ENCODE data around the gene TOGARAM2.

- TF ChIP-seq, protein P1, sequence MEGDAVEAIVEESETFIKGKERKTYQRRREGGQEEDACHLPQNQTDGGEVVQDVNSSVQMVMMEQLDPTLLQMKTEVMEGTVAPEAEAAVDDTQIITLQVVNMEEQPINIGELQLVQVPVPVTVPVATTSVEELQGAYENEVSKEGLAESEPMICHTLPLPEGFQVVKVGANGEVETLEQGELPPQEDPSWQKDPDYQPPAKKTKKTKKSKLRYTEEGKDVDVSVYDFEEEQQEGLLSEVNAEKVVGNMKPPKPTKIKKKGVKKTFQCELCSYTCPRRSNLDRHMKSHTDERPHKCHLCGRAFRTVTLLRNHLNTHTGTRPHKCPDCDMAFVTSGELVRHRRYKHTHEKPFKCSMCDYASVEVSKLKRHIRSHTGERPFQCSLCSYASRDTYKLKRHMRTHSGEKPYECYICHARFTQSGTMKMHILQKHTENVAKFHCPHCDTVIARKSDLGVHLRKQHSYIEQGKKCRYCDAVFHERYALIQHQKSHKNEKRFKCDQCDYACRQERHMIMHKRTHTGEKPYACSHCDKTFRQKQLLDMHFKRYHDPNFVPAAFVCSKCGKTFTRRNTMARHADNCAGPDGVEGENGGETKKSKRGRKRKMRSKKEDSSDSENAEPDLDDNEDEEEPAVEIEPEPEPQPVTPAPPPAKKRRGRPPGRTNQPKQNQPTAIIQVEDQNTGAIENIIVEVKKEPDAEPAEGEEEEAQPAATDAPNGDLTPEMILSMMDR (IDR thresholded peaks at IDR 0.05 in 2 of 3, conservative IDR thresholded peaks at IDR 0.05 in 1 of 3; ENCODE audit: control insufficient read depth in 2 of 3, extremely low read depth in 1 of 3, insufficient read depth in 1 of 3, low read depth in 3 of 3, low read length in 3 of 3) = no peak
- TF ChIP-seq EZH2 (IDR thresholded peaks at IDR 0.05; ENCODE audit: borderline replicate concordance, control insufficient read depth, low read depth, low read length) = no peak
- TF ChIP-seq PRDM15 (CRISPR knock-in tag; IDR thresholded peaks at IDR 0.05) = no peak
- TF ChIP-seq SIX5 (IDR thresholded peaks at IDR 0.05; ENCODE audit: low read depth, low read length, severe bottlenecking) = no peak
- no peak for TF ChIP-seq HDAC2 (IDR thresholded peaks at IDR 0.05)
- TF ChIP-seq POLR2A (IDR thresholded peaks at IDR 0.05; ENCODE audit: low read depth, low read length) = no peak
- TF ChIP-seq EGR1 (IDR thresholded peaks at IDR 0.05; ENCODE audit: borderline replicate concordance in 1 of 2, low read depth in 2 of 2, low read length in 2 of 2) = no peak
- TF ChIP-seq ZBED1 (IDR thresholded peaks at IDR 0.05; ENCODE audit: borderline replicate concordance) = no peak
- no peak for TF ChIP-seq SUPT20H (IDR thresholded peaks at IDR 0.05; ENCODE audit: borderline replicate concordance, control insufficient read depth, low read depth, low read length)
These were observed 89.4 kb downstream of the TOGARAM2 start for GRCh38 chr2:29070526-29070925.
